ENCODE measurements around the gene ZNF438. TPM values are rescaled to one million over a fixed set of nuclear protein-coding genes. Genes with fewer than 3 reads are reported as not detected.

The ZNF438 gene
- total and polyA plus RNA-seq, 11 donors = 9.0 to 14.7 (median 13.2) TPM

DNA sequence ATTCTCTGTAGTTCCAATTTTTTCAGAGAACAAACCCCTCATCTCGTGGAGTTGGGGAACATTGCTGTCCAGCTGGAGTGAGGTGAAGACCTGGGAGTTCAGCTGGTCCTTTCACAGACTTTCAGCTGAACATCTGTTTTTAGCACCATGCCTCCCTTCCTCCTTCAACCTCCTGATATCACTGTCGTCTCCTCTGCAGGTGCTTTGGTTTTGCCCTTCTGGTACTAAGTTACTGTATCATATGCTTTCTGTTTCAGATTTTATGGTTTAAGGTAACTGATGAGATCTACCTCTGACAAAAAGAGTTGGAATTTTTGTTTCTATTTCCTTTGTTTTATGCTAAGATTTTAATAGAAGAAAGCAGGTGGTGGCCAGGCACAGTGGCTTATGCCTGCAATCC, 102.9 kb downstream of the ZNF438 start:
- Histone ChIP-seq H3K27ac (no peak overlapping the region), H3K27me3 (no peaks in the 10 kb centered on the region), H3K4me3 (no peak overlapping the region), H3K9me3 (peaks cover 0 to 14% (median 8%) of the 10 kb centered on the region in 12 donors), H3K4me1 (peaks cover 0 to 7% (median 0%) of the 10 kb centered on the region in 12 donors), H3K36me3 (peaks cover 0 to 31% (median 6%) of the 10 kb centered on the region in 9 donors)
- DNase-seq = no peak
- WGBS, 4 donors = 60 to 75% (median 68%) methylated on average over 2 of the region's 2 CpGs
- intact Hi-C loops (cut with DNase I) = no loop called here
- TF ChIP-seq, protein P1, sequence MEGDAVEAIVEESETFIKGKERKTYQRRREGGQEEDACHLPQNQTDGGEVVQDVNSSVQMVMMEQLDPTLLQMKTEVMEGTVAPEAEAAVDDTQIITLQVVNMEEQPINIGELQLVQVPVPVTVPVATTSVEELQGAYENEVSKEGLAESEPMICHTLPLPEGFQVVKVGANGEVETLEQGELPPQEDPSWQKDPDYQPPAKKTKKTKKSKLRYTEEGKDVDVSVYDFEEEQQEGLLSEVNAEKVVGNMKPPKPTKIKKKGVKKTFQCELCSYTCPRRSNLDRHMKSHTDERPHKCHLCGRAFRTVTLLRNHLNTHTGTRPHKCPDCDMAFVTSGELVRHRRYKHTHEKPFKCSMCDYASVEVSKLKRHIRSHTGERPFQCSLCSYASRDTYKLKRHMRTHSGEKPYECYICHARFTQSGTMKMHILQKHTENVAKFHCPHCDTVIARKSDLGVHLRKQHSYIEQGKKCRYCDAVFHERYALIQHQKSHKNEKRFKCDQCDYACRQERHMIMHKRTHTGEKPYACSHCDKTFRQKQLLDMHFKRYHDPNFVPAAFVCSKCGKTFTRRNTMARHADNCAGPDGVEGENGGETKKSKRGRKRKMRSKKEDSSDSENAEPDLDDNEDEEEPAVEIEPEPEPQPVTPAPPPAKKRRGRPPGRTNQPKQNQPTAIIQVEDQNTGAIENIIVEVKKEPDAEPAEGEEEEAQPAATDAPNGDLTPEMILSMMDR (IDR thresholded peaks at IDR 0.05) = no peak
- no peak for TF ChIP-seq POLR2A (IDR thresholded peaks at IDR 0.05)
- ATAC-seq = no peak

DNA sequence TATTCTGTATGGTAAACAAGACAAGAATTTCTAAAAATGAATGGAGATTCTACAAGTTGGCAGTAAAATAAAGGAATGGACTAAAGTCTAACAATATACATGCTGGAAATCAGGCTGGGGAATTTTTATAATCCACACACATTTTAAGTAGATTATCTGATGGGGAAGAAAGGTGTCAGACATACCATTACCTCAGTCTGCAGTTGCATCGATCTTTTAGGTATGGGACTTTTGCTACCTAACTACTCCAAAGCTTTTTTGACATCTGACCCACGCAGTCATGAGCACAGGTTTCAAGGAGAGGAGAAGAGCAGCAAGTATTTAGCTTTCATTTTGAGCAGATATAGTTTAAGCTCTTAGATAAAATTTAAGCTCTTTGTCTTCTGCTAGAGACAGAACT, 113.0 kb downstream of the ZNF438 start:
- TF ChIP-seq POLR2A (IDR thresholded peaks at IDR 0.05) = no peak
- Histone ChIP-seq H3K27ac (no peak overlapping the region), H3K4me3 (no peak overlapping the region), H3K4me1 (peaks cover 0 to 17% (median 7%) of the 10 kb centered on the region in 12 donors), H3K36me3 (peaks cover 0 to 11% (median 0%) of the 10 kb centered on the region in 9 donors), H3K9me3 (no peaks in the 10 kb centered on the region), H3K27me3 (no peaks in the 10 kb centered on the region)
- 97 to 100% (median 100%) methylated on average over 2 of the region's 2 CpGs for WGBS, 4 donors
- DNase-seq (no peak), ATAC-seq (no peak)
- intact Hi-C loops (cut with DNase I) = no loop called here

GRCh38 chr10:30917789-30918188, 113.9 kb downstream of the ZNF438 start:
- Histone ChIP-seq H3K4me1 (peaks cover 0 to 17% (median 7%) of the 10 kb centered on the region in 12 donors), H3K27me3 (no peaks in the 10 kb centered on the region), H3K27ac (no peak overlapping the region), H3K4me3 (no peak overlapping the region), H3K9me3 (no peaks in the 10 kb centered on the region), H3K36me3 (peaks cover 0 to 5% (median 0%) of the 10 kb centered on the region in 9 donors)
- DNase-seq (no peak), ATAC-seq (no peak)
- 70 to 82% (median 76%) methylated on average over 1 of the region's 1 CpG for WGBS, 4 donors
- intact Hi-C loops (cut with DNase I) = no loop called here
- TF ChIP-seq, protein P1 (IDR thresholded peaks at IDR 0.05) = no peak
- TF ChIP-seq POLR2A (IDR thresholded peaks at IDR 0.05) = no peak

DNA sequence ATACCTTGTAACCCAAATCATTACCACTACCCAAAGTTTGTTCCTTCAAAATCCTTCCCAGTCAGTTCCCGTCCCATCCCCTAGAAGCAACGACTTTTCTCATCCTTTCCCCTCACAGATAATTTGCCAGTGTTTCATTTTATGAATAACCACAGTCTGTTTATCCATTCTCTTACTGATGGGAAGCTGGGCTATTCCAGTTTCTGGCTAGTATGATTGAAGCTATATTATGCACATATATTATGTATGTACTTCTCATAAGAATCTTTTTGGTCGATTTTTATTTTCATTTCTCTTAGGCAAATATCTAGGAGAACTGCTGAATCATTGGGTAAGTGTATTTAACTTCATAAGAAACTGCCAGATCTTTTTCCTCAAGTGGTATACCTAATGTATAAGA, 114.6 kb downstream of the ZNF438 start:
- Histone ChIP-seq H3K4me3 (no peak overlapping the region), H3K27ac (no peak overlapping the region), H3K36me3 (peaks cover 0 to 5% (median 0%) of the 10 kb centered on the region in 9 donors), H3K4me1 (peaks cover 0 to 24% (median 8%) of the 10 kb centered on the region in 12 donors), H3K9me3 (no peaks in the 10 kb centered on the region), H3K27me3 (no peaks in the 10 kb centered on the region)
- ATAC-seq (no peak), DNase-seq (no peak)
- no peak for TF ChIP-seq POLR2A (IDR thresholded peaks at IDR 0.05)
- TF ChIP-seq, protein P1 (IDR thresholded peaks at IDR 0.05) = no peak
- intact Hi-C loops (cut with DNase I) = no loop called here
- WGBS, 4 donors = 83 to 92% (median 86%) methylated on average over 3 of the region's 3 CpGs

DNA sequence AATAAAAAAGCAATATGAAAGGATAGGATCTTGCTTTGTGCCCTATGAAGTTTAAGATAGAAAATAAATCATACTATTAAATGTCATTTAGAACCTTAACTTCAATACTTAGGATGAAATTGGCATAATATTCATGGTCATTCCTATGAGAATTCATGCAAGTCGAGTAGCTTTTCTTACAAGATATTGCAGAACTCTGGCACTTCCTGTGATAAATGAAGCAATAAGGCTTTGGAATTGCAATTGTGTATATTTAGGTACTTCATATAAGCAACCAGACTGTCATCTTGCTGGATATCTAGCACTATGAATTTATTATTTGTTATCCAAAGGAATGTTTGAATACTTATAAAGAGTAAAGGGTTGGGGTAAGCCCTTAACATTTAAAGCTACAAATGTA, 116.5 kb downstream of the ZNF438 start:
- no peak overlapping the region for H3K4me3 ChIP-seq
- DNase-seq (no peak), ATAC-seq (no peak)
- H3K27ac ChIP-seq = no peak overlapping the region
- no peaks in the 10 kb centered on the region for H3K27me3 ChIP-seq
- TF ChIP-seq, protein P1 (IDR thresholded peaks at IDR 0.05) = no peak
- TF ChIP-seq POLR2A (IDR thresholded peaks at IDR 0.05) = no peak
- peaks cover 0 to 22% (median 9%) of the 10 kb centered on the region in 12 donors for H3K4me1 ChIP-seq
- intact Hi-C loops (cut with DNase I) = no loop called here
- 39 to 53% (median 44%) methylated on average over 1 of the region's 1 CpG for WGBS, 4 donors
- H3K36me3 ChIP-seq = no peaks in the 10 kb centered on the region
- H3K9me3 ChIP-seq = no peaks in the 10 kb centered on the region
